HG03439 (cell line): ENCODE data around the gene CD38.
A peak's percentile ranks its signal among the peaks of the same experiment; 100 is the strongest.
"Not testable (repeated sequence)": the region's sequence is repeated elsewhere in the genome, so short reads cannot be mapped to it uniquely, and the experiment has no call there.

Source experiments
- ATAC-seq: cut with Tn5 transposase; IDR thresholded peaks from one replicate; pipeline ENCODE4 v1.9.1; 2021; ENCODE audit warnings: mild to moderate bottlenecking, moderate library complexity; ENCODE audit not compliant: unreplicated experiment

CD38 gene

GRCh38 chr4:15861198-15861597 is 83.1 kb downstream of the CD38 start:
- ATAC-seq: not testable (repeated sequence)

DNA sequence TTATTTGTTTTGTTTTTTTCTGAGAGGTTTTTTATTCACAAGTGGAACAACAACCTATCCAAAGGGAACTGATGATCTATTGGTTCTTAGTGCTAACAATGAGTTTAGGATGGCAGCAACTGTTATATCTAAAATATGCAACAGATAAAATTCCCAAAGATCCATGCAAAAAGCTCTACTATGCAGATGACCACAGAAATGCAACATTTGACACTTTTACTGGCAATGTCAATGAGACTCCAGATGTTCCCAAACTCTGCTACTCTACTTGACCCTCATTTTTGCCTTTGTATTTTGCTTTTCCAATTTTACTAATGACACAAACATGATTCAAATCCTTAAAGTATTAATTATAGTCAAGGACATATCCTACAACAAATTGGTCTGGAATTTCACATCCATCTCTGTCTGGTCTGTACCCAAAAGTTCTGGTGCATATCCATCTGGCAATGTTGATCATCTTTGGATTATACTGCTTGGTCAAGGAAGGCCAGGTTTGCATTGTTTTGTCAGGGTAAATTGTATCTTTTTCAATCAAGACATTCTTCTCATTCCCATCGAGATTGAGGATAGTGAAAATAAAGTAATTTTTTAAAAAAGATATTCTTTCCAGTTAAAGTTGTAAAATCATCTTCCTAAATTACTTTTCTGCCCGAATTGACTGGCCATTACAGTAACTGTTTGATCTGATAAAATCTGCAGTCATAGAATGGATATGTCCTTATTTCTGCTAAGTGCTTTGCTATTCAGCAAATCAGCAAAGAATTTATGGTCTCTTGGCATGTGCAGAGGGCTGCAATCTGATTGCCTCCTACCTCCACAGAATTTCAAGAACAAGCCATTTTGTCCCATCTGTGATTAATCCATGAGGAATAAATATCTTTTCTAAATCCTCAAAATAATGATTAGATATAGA is 86.8 kb downstream of the CD38 start:
- ATAC-seq: no peak

DNA sequence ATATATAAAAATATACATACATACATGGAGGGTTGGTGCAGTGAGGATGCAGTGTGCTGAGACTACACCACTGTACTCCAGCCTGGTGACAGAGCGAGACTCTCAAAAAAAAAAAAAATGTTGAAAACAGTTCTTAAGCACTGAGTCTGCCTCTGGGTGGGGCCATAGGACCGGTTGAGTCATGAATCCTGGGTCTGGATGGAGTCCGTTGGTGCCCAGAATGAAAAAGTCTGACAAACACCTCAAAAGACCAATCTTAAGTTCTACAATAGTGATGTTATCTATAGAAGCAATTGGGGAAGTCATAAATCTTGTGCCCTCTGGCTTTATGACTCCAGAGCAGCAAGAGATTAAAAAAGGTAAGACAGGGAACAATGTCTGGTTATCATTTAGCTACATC is 90.0 kb downstream of the CD38 start:
- ATAC-seq: peak; percentile 25

DNA sequence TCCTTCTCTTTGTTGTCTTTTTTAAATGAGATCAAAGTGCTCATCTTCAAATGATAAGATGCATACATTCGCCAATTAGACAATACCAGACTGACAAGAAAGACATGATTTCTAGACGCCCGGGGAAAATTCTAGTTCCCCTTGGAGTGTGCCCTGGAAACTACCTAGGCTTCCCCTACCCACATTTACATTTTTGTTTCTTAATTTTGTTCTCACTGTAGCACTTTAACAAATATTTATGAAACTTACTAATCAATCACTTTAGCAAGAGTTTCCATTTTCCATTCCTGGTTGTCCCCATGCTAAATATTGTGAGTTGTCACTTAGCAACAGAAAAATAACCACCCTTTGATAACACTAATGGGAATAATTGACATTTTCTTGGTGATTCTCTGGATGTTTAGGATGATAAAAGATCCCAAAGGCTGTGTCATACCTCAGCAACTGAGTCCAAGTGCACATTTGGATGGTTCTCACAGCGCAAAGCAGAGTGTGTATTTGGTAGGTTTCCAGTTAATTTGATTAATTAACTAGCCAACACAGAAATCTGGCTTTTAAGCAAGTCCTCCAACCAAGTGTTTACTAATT is 90.8 kb downstream of the CD38 start:
- peak; percentile 51 for ATAC-seq

DNA sequence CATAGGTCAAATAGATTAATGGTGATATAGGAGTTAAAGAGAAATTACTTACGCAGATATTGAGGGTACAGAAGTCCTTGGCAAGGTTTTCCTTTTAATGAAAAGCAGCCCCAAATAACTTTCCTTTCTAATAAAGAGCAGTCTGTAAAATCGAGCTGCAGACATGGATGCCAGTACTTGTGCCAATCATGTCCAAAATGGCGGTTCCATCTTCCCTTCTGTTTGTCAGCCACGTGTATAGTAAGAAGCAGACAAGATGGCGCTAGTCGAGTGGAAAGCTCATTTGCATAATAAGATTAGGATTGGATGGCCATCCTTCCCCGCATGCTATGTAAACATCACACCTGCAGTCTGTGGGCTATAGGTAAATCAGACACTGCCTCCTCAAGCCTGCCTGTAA is 92.0 kb downstream of the CD38 start:
- ATAC-seq: no peak

DNA sequence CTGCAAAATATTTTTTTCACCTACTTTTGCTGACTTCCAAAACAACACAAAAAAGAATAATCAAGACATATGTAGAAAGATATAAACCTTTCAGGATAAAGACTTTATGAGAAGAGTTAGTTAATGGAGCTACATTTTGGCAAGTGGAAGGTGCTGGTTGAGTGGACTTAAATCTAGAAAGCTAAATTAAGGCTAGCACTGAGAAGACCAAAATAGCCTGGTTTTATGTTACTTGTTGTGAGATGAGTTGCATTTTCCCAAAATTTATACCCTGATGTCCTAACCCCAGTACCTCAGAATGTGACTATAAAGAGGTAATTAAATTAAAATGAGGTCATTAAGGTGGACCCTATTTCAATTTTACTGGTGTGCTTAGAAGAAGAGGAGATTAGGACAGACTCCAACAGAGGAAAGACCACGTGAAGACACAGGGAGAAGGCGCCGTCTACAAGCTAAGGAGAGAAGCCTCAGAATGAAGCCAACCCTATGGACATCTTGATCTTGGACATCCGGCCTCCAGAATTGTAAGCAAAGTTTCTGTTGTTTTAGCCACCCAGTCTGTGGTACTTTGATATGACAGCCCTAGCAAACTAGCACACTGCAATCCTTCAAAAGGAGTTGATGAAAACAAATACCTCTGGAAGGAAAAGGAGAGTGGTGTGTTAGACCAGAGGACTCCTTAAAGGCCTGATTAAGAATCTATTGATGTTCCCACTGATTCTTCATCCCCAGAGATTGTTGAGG is 93.0 kb downstream of the CD38 start:
- no peak for ATAC-seq

DNA sequence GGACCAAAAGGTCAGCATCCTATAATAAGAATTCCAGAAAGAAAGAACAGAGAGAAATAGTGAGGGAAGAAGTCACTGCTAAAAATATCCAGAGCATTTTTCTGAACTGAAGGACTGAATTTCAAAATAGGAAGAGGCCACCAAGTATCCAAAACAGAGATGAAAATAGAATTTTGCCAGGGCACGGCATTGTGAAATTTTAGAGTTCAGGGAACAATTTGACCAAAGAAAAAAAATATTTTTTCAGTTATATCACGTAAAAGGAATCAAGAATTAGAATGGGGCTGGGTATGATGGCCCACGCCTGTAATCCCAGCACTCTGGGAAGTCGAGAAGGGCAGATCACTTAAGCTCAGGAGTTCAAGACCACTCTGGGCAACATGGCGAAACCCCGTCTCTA is 95.0 kb downstream of the CD38 start:
- ATAC-seq: no peak

GRCh38 chr4:15874671-15875070 is 96.5 kb downstream of the CD38 start:
- ATAC-seq: no peak

GRCh38 chr4:15875663-15876460 is 97.7 kb downstream of the CD38 start:
- ATAC-seq: no peak

DNA sequence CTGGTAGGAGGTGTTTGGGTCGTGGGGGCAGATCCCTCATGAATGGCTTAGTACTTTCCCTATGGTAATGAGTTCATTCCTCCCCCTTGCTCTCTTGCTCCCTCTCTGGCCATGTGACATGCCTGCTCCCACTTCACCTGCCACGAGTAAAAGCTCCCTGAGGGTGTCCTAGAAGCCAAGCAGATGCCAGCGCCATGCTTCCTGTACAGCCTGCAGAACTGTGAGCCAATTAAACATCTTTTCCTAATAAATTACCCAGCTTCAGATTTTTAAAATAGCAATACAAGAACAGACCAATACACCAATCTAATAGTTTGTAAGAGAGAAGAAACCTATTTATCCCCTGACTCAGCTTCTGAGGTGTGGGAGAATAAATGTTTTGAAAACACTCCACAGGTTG is 99.9 kb downstream of the CD38 start:
- ATAC-seq: no peak

- no peak for ATAC-seq
Measured at GRCh38 chr4:15881820-15882219, 103.7 kb downstream of the CD38 start.

GRCh38 chr4:15882675-15883086 is 104.6 kb downstream of the CD38 start:
- ATAC-seq: peak; percentile 98

GRCh38 chr4:15883610-15884243 is 105.6 kb downstream of the CD38 start:
- ATAC-seq: no peak

DNA sequence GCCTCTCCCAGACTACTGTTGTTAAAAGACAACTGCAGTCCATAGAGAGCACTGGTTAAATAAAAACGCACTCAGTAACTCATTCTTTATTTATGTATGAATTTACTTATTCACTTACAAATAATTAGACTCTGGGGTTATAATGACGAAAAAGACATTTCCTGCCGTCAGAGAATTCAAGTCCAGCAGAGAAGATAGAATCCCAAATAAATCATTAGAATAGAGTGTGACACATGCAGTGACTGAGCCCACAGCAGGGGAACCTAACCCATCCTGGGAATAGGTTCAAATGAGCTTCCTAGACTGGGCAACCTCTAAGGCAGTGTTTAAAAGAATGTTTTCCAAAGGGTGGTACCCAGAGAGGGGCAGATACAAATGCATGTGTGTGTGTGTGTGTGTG is 106.5 kb downstream of the CD38 start:
- ATAC-seq: no peak

GRCh38 chr4:15885422-15885821 is 107.3 kb downstream of the CD38 start:
- no peak for ATAC-seq

GRCh38 chr4:15888515-15888914 is 110.4 kb downstream of the CD38 start:
- ATAC-seq: no peak

- ATAC-seq: no peak
Measured at GRCh38 chr4:15890246-15890829, 112.2 kb downstream of the CD38 start.

- no peak for ATAC-seq
Measured at GRCh38 chr4:15891312-15891711, 113.2 kb downstream of the CD38 start.

DNA sequence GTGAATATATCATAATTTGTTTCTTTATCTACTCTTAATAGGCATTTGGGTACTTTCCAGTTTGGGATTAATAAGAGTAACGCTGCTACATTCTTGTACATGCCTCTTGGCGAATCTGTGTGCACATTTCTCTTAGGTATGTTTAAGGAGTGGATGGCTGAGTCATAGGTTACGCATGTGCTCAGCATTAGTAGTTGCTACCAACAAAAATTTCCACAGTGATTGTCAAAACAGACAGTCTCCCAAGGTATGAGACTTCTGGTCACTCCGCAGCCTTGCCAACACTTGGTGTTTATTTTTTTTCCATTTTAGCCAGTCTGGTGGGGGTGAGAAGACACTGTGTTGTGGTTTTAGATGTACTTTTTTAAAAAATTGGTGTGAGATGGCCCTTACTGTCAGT is 115.8 kb downstream of the CD38 start:
- ATAC-seq: no peak

DNA sequence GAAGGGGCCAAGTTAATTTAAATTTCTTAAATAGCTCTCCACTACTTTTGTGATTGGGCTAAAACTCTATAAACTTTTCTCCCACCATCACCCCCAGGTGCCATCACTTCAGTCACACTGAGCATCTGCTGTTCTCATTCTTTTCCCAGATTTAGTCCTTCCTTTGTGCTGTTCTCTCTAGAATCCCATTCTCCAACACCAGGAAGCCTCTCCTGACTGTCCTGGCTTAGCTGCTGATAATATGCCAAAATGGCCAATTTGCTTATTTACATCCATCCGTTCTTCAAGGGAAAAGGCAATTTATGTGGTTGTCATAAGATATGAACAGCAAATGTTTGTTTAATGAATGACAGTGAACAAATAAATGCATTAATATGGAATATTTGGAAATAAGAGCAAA is 116.3 kb downstream of the CD38 start:
- ATAC-seq: no peak
